Smooth muscle cell (in vitro differentiated cells): ENCODE measurements around the gene RNASEH1. TPM values are rescaled to one million over a fixed set of nuclear protein-coding genes. Genes with fewer than 3 reads are reported as not detected.

Experiments
- DNase-seq: peaks from one replicate; lab custom pipeline; 2025; ENCODE audit not compliant: unreplicated experiment; lab: John Stamatoyannopoulos, UW
- H2AFZ ChIP-seq: fragments of 200-600 bp; sonication (generic); 2 replicates; pipeline ENCODE4 v1.6.0; 2016; ENCODE audit warnings: antibody characterized with exemption, low read depth, mild to moderate bottlenecking
- H3F3A ChIP-seq: fragments of 200-600 bp; sonication (generic); 2 replicates; pipeline ENCODE4 v1.6.0; 2017; ENCODE audit warnings: antibody characterized with exemption, low read depth
- H3K27ac ChIP-seq: fragments of 200-600 bp; sonication (generic); 2 replicates; pipeline ENCODE4 v1.5.1; 2016; ENCODE audit warnings: low read depth, mild to moderate bottlenecking
- H3K27me3 ChIP-seq: fragments of 200-600 bp; sonication (generic); 2 replicates; pipeline ENCODE4 v1.6.1; 2016; ENCODE audit warnings: low read depth, mild to moderate bottlenecking
- H3K36me3 ChIP-seq: fragments of 200-600 bp; sonication (generic); 2 replicates; pipeline ENCODE4 v1.5.1; 2016; ENCODE audit warnings: low read depth
- H3K4me1 ChIP-seq: fragments of 200-600 bp; sonication (generic); 2 replicates; pipeline ENCODE4 v1.5.1; 2016; ENCODE audit warnings: low read depth
- H3K4me2 ChIP-seq: fragments of 200-600 bp; sonication (generic); 2 replicates; pipeline ENCODE4 v1.6.0; 2016; ENCODE audit warnings: mild to moderate bottlenecking
- H3K4me3 ChIP-seq: fragments of 200-600 bp; sonication (generic); 2 replicates; pipeline ENCODE4 v1.5.1; 2016; ENCODE audit warnings: mild to moderate bottlenecking
- H3K79me2 ChIP-seq: fragments of 200-600 bp; sonication (generic); 2 replicates; pipeline ENCODE4 v1.6.0; 2016; ENCODE audit warnings: low read depth, mild to moderate bottlenecking
- H3K9ac ChIP-seq: fragments of 200-600 bp; sonication (generic); 2 replicates; pipeline ENCODE4 v1.6.0; 2016; ENCODE audit warnings: low read depth
- H3K9me3 ChIP-seq: fragments of 200-600 bp; sonication (generic); replicated peaks from 2 replicates; pipeline ENCODE4 v1.5.1; 2016; ENCODE audit warnings: low read depth
- H4K20me1 ChIP-seq: fragments of 200-600 bp; sonication (generic); 2 replicates; pipeline ENCODE4 v1.6.0; 2016; ENCODE audit warnings: low read depth
- WGBS: methylation state at CpG from one replicate; pipeline ENCODE4 v1.1.7; 2016; ENCODE audit warnings: low lambda C conversion rate; 5-methylcytosine and 5-hydroxymethylcytosine counted together
- polyA plus RNA-seq: library from polyadenylated mRNA; unstranded; fragments of >200 nt; fragmentation: Nextera tagmentation; extraction: Ambion mirVana; gene quantifications from 2 replicates; pipeline ENCODE4 v1.2.1, GENCODE V29; 2016
- total RNA-seq: library from RNA; depleted of rRNA; stranded (reverse); fragments of >200 nt; gene quantifications from 2 replicates; pipeline ENCODE4 v1.2.3, GENCODE V29; 2014
- TF ChIP-seq, protein P1 (sequence below): fragments of 200-600 bp; sonication (generic); IDR thresholded peaks from 2 replicates; pipeline ENCODE4 v1.5.1; 2017; ENCODE audit warnings: borderline replicate concordance, mild to moderate bottlenecking, antibody characterized with exemption; ENCODE audit not compliant: insufficient read depth, poor library complexity, severe bottlenecking

Gene RNASEH1
- total and polyA plus RNA-seq, 2 experiments from 2014 or later: 18.3 to 39.2 TPM

DNA sequence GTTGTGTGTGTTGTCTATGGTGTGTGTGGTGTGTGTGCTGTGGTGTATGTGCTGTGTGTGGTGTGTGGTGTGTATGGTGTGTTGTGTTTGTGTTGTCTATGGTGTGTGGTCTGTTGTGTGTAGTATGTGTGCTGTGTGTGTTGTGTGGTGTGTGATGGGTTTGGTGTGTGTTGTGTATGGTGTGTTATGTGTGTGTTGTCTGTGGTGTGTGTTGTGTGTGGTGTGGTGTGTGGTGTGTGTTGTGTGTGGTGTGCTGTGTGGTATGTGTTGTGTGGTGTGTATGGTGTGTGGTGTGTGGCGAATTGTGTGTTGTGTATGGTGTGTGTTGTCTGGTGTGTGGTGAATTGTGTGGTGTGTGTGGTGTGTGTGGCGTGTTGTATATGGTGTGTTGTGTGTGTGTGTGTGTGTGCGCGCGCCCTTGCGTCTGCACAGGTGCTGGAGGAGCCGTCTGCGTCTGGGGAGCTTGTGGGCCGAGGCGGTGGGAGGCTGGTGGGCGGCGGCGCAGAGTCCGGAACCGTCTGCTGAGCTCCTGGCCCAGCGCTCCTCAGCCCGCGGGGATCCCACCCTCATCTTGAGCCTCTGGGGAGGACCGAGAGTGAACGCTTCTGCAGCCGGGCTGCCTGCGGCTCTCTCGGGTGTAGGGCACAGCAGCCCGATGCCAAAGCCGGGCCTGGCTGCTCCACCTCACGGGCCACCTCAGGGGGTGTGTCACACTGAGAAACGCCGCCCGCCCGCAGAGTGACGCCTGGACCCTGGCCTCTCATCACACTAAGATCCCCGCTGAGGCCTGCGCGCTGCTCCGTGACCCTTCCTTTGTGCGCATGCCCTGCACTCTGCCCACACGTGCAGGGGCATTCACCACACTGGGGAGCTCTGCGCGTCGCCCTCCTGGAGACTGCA lies 30.0 kb downstream of the RNASEH1 start:
- H3K4me3 ChIP-seq: no peak overlapping the region
- DNase-seq: no peak
- H3F3A ChIP-seq: peaks cover 2% of the 10 kb centered on the region
- no peaks in the 10 kb centered on the region for H3K9me3 ChIP-seq
- no peaks in the 10 kb centered on the region for H3K27me3 ChIP-seq
- no peak overlapping the region for H3K27ac ChIP-seq
- no peak overlapping the region for H3K9ac ChIP-seq
- H3K4me2 ChIP-seq: no peak overlapping the region
- H2AFZ ChIP-seq: no peak overlapping the region
- H3K36me3 ChIP-seq: no peaks in the 10 kb centered on the region
- 94% methylated on average over 22 of the region's 40 CpGs for WGBS
- H3K79me2 ChIP-seq: no peaks in the 10 kb centered on the region
- H4K20me1 ChIP-seq: no peaks in the 10 kb centered on the region
- TF ChIP-seq, protein P1, sequence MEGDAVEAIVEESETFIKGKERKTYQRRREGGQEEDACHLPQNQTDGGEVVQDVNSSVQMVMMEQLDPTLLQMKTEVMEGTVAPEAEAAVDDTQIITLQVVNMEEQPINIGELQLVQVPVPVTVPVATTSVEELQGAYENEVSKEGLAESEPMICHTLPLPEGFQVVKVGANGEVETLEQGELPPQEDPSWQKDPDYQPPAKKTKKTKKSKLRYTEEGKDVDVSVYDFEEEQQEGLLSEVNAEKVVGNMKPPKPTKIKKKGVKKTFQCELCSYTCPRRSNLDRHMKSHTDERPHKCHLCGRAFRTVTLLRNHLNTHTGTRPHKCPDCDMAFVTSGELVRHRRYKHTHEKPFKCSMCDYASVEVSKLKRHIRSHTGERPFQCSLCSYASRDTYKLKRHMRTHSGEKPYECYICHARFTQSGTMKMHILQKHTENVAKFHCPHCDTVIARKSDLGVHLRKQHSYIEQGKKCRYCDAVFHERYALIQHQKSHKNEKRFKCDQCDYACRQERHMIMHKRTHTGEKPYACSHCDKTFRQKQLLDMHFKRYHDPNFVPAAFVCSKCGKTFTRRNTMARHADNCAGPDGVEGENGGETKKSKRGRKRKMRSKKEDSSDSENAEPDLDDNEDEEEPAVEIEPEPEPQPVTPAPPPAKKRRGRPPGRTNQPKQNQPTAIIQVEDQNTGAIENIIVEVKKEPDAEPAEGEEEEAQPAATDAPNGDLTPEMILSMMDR: no peak
- H3K4me1 ChIP-seq: no peaks in the 10 kb centered on the region

DNA sequence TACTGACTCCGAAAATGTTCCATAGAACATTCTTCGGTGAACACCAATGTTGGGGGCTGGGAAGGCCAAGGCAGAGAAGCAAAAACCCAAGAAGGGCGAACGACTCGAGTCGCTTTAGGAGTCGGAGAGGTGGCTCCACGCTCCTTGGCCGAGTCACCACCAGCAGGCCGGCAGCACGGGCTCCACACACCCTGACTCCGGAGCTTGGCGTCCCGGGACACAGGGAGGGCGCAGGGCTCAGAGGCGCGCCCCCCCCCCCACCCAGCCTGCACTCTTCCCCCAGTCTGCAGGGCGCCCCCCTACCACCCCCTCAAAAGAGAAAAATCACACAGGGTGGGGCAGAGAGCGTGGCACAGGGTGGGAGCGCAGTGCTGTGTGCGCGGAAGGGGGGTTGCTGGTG lies 31.3 kb downstream of the RNASEH1 start:
- no peak overlapping the region for H3K9ac ChIP-seq
- H3K27ac ChIP-seq: no peak overlapping the region
- no peaks in the 10 kb centered on the region for H3K79me2 ChIP-seq
- H3K4me1 ChIP-seq: no peaks in the 10 kb centered on the region
- DNase-seq: no peak
- H3F3A ChIP-seq: peaks cover 9% of the 10 kb centered on the region
- no peaks in the 10 kb centered on the region for H3K9me3 ChIP-seq
- H3K27me3 ChIP-seq: no peaks in the 10 kb centered on the region
- no peak overlapping the region for H3K4me3 ChIP-seq
- H3K4me2 ChIP-seq: no peak overlapping the region
- TF ChIP-seq, protein P1: no peak
- WGBS: 94% methylated on average over 19 of the region's 22 CpGs
- no peaks in the 10 kb centered on the region for H4K20me1 ChIP-seq
- no peaks in the 10 kb centered on the region for H3K36me3 ChIP-seq
- no peak overlapping the region for H2AFZ ChIP-seq

DNA sequence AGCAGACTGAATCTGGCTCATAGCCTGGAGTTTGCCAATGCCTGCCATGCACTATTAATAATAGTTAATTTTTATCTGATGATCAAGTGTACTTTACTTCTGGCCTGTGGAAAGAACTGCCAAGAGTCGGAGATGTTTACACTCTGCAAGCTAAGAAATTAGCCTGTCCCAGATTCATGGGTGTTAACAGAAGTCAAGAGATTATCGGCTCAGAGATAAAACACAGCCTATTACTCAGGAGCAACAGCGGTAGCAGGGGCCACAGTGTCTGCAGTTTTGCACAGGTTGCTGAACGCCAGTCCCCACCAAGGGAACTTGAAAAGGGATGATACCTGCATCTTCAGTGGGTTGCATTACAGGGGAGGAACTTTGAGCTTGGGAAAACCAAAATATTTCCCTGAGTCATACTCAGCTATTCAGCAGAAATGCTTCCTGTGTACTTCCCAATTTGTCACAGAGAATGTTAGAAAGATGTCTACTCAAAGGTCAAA lies 34.5 kb downstream of the RNASEH1 start:
- no peak overlapping the region for H3K4me3 ChIP-seq
- WGBS: 25% methylated on average over 4 of the region's 4 CpGs
- H4K20me1 ChIP-seq: no peaks in the 10 kb centered on the region
- no peaks in the 10 kb centered on the region for H3K36me3 ChIP-seq
- TF ChIP-seq, protein P1: no peak
- no peaks in the 10 kb centered on the region for H3K27me3 ChIP-seq
- H3K4me2 ChIP-seq: peak overlapping the region; percentile 59
- H2AFZ ChIP-seq: no peak overlapping the region
- peak overlapping the region; percentile 32 for H3K27ac ChIP-seq
- H3K79me2 ChIP-seq: peaks cover under 1% of the 10 kb centered on the region
- DNase-seq: no peak
- H3K9ac ChIP-seq: no peak overlapping the region
- no peaks in the 10 kb centered on the region for H3K9me3 ChIP-seq
- peaks cover 9% of the 10 kb centered on the region for H3F3A ChIP-seq
- peaks cover 4% of the 10 kb centered on the region for H3K4me1 ChIP-seq
